Gastroesophageal sphincter (tissue), 3 donors: ENCODE results near the gene PSMG1.

Experiments used
- CTCF ChIP-seq, 4 experiments: fragments of 200-600 bp in 2 of 4; fragments of 450-650 bp in 2 of 4; sonication (generic) in 1 of 4; IDR thresholded peaks; one replicate each; pipeline ENCODE4 v1.5.1; 2017 to 2019; ENCODE audit warnings: antibody characterized with exemption in 4 of 4, mild to moderate bottlenecking in 2 of 4, moderate library complexity in 2 of 4
- POLR2AphosphoS5 ChIP-seq: sonication (generic); formaldehyde crosslinking; IDR thresholded peaks from one replicate; pipeline ENCODE4 v1.6.1; 2017; ENCODE audit warnings: antibody characterized with exemption

- TF ChIP-seq CTCF (IDR thresholded peaks at IDR 0.05) (no peak), POLR2AphosphoS5 (no peak)
Observed at GRCh38 chr21:39150877-39151276, 32.4 kb downstream of the PSMG1 start.
